GM23338 (cell line): ENCODE measurements around the gene PODN. TPM values are rescaled to one million over a fixed set of nuclear protein-coding genes. Genes with fewer than 3 reads are reported as not detected.

Source experiments
- ATAC-seq: fragments of 200-7000 bp; cut with Tn5 transposase; 3 replicates; pipeline ENCODE4 v1.9.1; 2020
- DNase-seq: peaks from one replicate; pipeline ENCODE4 v3.0.0-alpha.2; 2015; ENCODE audit warnings: low spot score
- H2AFZ ChIP-seq: fragments of 200-600 bp; sonication (generic); 2 replicates; pipeline ENCODE4 v1.8.0; 2016; ENCODE audit warnings: antibody characterized with exemption, mild to moderate bottlenecking, moderate library complexity
- H3F3A ChIP-seq: fragments of 200-600 bp; sonication (generic); replicated peaks from 2 replicates; pipeline ENCODE4 v1.8.0; 2017; ENCODE audit warnings: antibody characterized with exemption, mixed run types, low read depth
- H3K27ac ChIP-seq: fragments of 200-600 bp; sonication (generic); 2 replicates; pipeline ENCODE4 v1.6.1; 2016; ENCODE audit warnings: low read depth
- H3K27me3 ChIP-seq: fragments of 200-600 bp; sonication (generic); 2 replicates; pipeline ENCODE4 v1.8.0; 2016; ENCODE audit warnings: mild to moderate bottlenecking, mixed run types, moderate library complexity; ENCODE audit not compliant: insufficient read depth
- H3K36me3 ChIP-seq: fragments of 200-600 bp; sonication (generic); 2 replicates; pipeline ENCODE4 v1.8.0; 2016; ENCODE audit warnings: mild to moderate bottlenecking; ENCODE audit not compliant: insufficient read depth
- H3K4me1 ChIP-seq: fragments of 200-600 bp; sonication (generic); 2 replicates; pipeline ENCODE4 v1.8.0; 2016; ENCODE audit warnings: mild to moderate bottlenecking, moderate library complexity; ENCODE audit not compliant: insufficient read depth
- H3K4me2 ChIP-seq: fragments of 200-600 bp; sonication (generic); 2 replicates; pipeline ENCODE4 v1.7.1; 2017; ENCODE audit warnings: mixed run types
- H3K4me3 ChIP-seq: fragments of 200-600 bp; sonication (generic); 2 replicates; pipeline ENCODE4 v1.6.1; 2016; ENCODE audit warnings: mixed run types
- H3K79me2 ChIP-seq: fragments of 200-600 bp; sonication (generic); replicated peaks from 2 replicates; pipeline ENCODE4 v1.8.0; 2017; ENCODE audit warnings: mild to moderate bottlenecking; ENCODE audit not compliant: insufficient read depth
- H3K9me2 ChIP-seq: fragments of 200-600 bp; sonication (generic); 2 replicates; pipeline ENCODE4 v1.8.0; 2017; ENCODE audit not compliant: insufficient read depth
- H4K20me1 ChIP-seq: fragments of 200-600 bp; sonication (generic); replicated peaks from 2 replicates; pipeline ENCODE4 v1.8.0; 2017; ENCODE audit warnings: mild to moderate bottlenecking; ENCODE audit not compliant: insufficient read depth
- H3K27ac Mint-ChIP-seq: 2 replicates; pipeline ENCODE4 v1.8.0; 2020; ENCODE audit warnings: inconsistent platforms, mild to moderate bottlenecking, moderate library complexity, mixed read lengths
- H3K27me3 Mint-ChIP-seq: 3 replicates; pipeline ENCODE4 v1.8.0; 2022; ENCODE audit warnings: low read depth, mild to moderate bottlenecking, moderate library complexity, mixed read lengths, inconsistent platforms; ENCODE audit not compliant: insufficient read depth, poor library complexity
- H3K36me3 Mint-ChIP-seq: 3 replicates; pipeline ENCODE4 v1.8.0; 2021; ENCODE audit warnings: low read depth, mild to moderate bottlenecking, inconsistent platforms, moderate library complexity, mixed read lengths
- H3K4me1 Mint-ChIP-seq: 3 replicates; pipeline ENCODE4 v1.8.0; 2020; ENCODE audit warnings: mild to moderate bottlenecking, inconsistent platforms, mixed read lengths
- H3K4me3 Mint-ChIP-seq: 3 replicates; pipeline ENCODE4 v1.8.0; 2021; ENCODE audit warnings: moderate library complexity, mild to moderate bottlenecking, inconsistent platforms, mixed read lengths
- H3K9me3 Mint-ChIP-seq: 3 replicates; pipeline ENCODE4 v1.8.0; 2020; ENCODE audit warnings: moderate library complexity, mild to moderate bottlenecking, inconsistent platforms, mixed read lengths
- CTCF ChIP-seq, 2 experiments: fragments of 200-600 bp in 1 of 2; sonication (generic) in 1 of 2; conservative IDR thresholded peaks; 2 replicates each; pipeline versions ENCODE4 v1.5.1 to v1.6.1; 2016 to 2017; ENCODE audit warnings: antibody characterized with exemption in 2 of 2, low read depth in 2 of 2, mild to moderate bottlenecking in 2 of 2, moderate library complexity in 1 of 2
- EZH2 ChIP-seq: fragments of 200-600 bp; sonication (generic); IDR thresholded peaks from one replicate; pipeline ENCODE4 v1.8.0; 2017; ENCODE audit warnings: antibody characterized with exemption, mild to moderate bottlenecking, low read depth; ENCODE audit not compliant: unreplicated experiment
- JUNB ChIP-seq: IDR thresholded peaks from one replicate; pipeline ENCODE4 v1.6.1; 2016; ENCODE audit warnings: antibody characterized with exemption; ENCODE audit not compliant: unreplicated experiment
- NANOG ChIP-seq: IDR thresholded peaks from 2 replicates; pipeline ENCODE4 v1.6.1; 2016; ENCODE audit warnings: antibody characterized with exemption, borderline replicate concordance
- POLR2AphosphoS5 ChIP-seq: IDR thresholded peaks from 2 replicates; pipeline ENCODE4 v1.6.1; 2016; ENCODE audit warnings: antibody characterized with exemption, low read depth
- REST ChIP-seq: IDR thresholded peaks from one replicate; pipeline ENCODE4 v1.6.1; 2018; ENCODE audit warnings: antibody characterized with exemption; ENCODE audit not compliant: unreplicated experiment
- ZNF331 ChIP-seq: fragments of 250-450 bp; sonication (Bioruptor Pico); IDR thresholded peaks from 2 replicates; pipeline ENCODE4 v1.5.0; 2020; ENCODE audit warnings: low read depth, mild to moderate bottlenecking, moderate library complexity
- polyA plus RNA-seq: library from polyadenylated mRNA; unstranded; fragments of >200 nt; fragmentation: Nextera tagmentation; extraction: Ambion mirVana; gene quantifications from 2 replicates; pipeline ENCODE4 v1.2.1, GENCODE V29; 2016
- total RNA-seq: library from RNA; depleted of rRNA; stranded (reverse); fragments of >200 nt; shearing (Covaris generic); gene quantifications from 2 replicates; pipeline ENCODE4 v1.2.3, GENCODE V29; 2014
- TF ChIP-seq, protein P1 (sequence below): IDR thresholded peaks from 2 replicates; pipeline ENCODE4 v1.6.1; 2016; ENCODE audit warnings: antibody characterized with exemption
- TF ChIP-seq, protein P2 (sequence below): fragments of 250-450 bp; sonication (Bioruptor Pico); IDR thresholded peaks from 2 replicates; pipeline ENCODE4 v1.5.0; 2020; ENCODE audit warnings: mild to moderate bottlenecking, moderate library complexity

PODN gene
- total and polyA plus RNA-seq, 2 experiments from 2014 or later: 0.16 to 0.24 TPM

DNA sequence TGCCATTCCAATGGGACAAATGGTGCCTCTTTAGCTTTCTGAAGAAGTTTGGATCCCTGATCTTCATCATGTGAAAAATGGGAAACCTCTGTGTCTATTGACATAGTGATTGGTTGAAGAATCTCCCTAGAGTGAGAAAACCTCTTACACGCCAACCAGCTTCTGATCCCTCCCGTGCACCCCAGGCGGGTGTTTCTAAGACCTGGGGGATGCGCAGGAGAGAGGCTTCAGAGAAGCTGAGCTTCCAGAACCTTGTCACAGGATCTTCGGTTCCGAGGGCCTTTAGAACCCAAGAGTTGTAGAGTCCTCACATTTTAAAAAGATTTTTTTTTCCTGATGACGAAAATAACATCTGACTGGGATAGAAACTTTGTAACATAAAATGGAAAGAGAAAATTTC, 11.3 kb downstream of the PODN start (continued):
- TF ChIP-seq NANOG: no peak
- no peak for TF ChIP-seq ZNF331 (CRISPR knock-in tag)
- TF ChIP-seq, protein P1, sequence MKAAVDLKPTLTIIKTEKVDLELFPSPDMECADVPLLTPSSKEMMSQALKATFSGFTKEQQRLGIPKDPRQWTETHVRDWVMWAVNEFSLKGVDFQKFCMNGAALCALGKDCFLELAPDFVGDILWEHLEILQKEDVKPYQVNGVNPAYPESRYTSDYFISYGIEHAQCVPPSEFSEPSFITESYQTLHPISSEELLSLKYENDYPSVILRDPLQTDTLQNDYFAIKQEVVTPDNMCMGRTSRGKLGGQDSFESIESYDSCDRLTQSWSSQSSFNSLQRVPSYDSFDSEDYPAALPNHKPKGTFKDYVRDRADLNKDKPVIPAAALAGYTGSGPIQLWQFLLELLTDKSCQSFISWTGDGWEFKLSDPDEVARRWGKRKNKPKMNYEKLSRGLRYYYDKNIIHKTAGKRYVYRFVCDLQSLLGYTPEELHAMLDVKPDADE: no peak
- TF ChIP-seq JUNB: no peak
- TF ChIP-seq REST: no peak
- TF ChIP-seq EZH2: no peak
- no peak for TF ChIP-seq CTCF (conservative IDR thresholded peaks at IDR 0.05; ENCODE audit: low read depth in 2 of 2)

DNA sequence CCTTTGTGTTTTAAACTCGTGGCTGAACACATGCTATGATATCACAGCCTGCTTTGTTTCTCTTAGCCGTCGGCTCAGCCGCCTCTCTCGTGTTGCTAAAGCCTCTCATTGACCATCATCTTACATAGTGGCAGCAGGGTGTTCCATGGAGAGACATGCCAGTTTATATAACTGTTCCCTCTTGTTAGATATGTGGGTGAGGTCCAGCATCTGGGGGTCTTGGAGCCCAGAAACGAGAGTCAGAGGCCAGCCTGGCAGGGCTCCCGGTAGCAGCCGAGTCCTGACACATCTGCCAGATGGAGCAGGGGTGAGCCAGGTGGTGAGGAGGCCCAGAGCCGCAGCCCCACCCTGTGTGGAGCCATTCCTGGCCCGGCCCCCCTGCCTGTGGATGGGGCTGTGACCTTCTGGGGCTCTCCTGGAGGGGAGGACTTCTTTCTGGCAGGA, 11.9 kb downstream of the PODN start:
- no peak for DNase-seq
- ATAC-seq: no peak
- TF ChIP-seq POLR2AphosphoS5: no peak
- no peak for TF ChIP-seq EZH2
- no peak for TF ChIP-seq REST
- TF ChIP-seq NANOG: no peak
- TF ChIP-seq, protein P2, sequence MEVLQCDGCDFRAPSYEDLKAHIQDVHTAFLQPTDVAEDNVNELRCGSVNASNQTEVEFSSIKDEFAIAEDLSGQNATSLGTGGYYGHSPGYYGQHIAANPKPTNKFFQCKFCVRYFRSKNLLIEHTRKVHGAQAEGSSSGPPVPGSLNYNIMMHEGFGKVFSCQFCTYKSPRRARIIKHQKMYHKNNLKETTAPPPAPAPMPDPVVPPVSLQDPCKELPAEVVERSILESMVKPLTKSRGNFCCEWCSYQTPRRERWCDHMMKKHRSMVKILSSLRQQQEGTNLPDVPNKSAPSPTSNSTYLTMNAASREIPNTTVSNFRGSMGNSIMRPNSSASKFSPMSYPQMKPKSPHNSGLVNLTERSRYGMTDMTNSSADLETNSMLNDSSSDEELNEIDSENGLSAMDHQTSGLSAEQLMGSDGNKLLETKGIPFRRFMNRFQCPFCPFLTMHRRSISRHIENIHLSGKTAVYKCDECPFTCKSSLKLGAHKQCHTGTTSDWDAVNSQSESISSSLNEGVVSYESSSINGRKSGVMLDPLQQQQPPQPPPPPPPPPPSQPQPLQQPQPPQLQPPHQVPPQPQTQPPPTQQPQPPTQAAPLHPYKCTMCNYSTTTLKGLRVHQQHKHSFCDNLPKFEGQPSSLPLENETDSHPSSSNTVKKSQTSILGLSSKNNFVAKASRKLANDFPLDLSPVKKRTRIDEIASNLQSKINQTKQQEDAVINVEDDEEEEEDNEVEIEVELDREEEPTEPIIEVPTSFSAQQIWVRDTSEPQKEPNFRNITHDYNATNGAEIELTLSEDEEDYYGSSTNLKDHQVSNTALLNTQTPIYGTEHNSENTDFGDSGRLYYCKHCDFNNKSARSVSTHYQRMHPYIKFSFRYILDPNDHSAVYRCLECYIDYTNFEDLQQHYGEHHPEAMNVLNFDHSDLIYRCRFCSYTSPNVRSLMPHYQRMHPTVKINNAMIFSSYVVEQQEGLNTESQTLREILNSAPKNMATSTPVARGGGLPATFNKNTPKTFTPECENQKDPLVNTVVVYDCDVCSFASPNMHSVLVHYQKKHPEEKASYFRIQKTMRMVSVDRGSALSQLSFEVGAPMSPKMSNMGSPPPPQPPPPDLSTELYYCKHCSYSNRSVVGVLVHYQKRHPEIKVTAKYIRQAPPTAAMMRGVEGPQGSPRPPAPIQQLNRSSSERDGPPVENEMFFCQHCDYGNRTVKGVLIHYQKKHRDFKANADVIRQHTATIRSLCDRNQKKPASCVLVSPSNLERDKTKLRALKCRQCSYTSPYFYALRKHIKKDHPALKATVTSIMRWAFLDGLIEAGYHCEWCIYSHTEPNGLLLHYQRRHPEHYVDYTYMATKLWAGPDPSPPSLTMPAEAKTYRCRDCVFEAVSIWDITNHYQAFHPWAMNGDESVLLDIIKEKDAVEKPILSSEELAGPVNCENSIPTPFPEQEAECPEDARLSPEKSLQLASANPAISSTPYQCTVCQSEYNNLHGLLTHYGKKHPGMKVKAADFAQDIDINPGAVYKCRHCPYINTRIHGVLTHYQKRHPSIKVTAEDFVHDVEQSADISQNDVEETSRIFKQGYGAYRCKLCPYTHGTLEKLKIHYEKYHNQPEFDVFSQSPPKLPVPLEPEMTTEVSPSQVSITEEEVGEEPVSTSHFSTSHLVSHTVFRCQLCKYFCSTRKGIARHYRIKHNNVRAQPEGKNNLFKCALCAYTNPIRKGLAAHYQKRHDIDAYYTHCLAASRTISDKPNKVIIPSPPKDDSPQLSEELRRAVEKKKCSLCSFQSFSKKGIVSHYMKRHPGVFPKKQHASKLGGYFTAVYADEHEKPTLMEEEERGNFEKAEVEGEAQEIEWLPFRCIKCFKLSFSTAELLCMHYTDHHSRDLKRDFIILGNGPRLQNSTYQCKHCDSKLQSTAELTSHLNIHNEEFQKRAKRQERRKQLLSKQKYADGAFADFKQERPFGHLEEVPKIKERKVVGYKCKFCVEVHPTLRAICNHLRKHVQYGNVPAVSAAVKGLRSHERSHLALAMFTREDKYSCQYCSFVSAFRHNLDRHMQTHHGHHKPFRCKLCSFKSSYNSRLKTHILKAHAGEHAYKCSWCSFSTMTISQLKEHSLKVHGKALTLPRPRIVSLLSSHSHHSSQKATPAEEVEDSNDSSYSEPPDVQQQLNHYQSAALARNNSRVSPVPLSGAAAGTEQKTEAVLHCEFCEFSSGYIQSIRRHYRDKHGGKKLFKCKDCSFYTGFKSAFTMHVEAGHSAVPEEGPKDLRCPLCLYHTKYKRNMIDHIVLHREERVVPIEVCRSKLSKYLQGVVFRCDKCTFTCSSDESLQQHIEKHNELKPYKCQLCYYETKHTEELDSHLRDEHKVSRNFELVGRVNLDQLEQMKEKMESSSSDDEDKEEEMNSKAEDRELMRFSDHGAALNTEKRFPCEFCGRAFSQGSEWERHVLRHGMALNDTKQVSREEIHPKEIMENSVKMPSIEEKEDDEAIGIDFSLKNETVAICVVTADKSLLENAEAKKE: no peak

More for the DNA sequence above, 11.9 kb downstream of the PODN start:
- H2AFZ ChIP-seq: no peak overlapping the region
- no peak overlapping the region for H3K4me2 ChIP-seq
- H3K36me3 ChIP-seq: no peaks in the 10 kb centered on the region
- Mint-ChIP-seq H3K9me3 (no peaks in the 10 kb centered on the region; the same call in 2 of the 3 replicates), H3K36me3 (no peaks in the 10 kb centered on the region), H3K4me1 (peaks cover 2% of the 10 kb centered on the region; the same call in 2 of the 3 replicates), H3K4me3 (no peak overlapping the region), H3K27ac (no peak overlapping the region), H3K27me3 (peaks cover 2% of the 10 kb centered on the region)
- no peak overlapping the region for H3K27ac ChIP-seq
- H3K79me2 ChIP-seq: no peaks in the 10 kb centered on the region
- H4K20me1 ChIP-seq: no peaks in the 10 kb centered on the region
- H3F3A ChIP-seq: no peaks in the 10 kb centered on the region
- no peaks in the 10 kb centered on the region for H3K9me2 ChIP-seq
- H3K4me1 ChIP-seq: no peaks in the 10 kb centered on the region
- H3K27me3 ChIP-seq: no peaks in the 10 kb centered on the region
- no peak overlapping the region for H3K4me3 ChIP-seq
